ENCODE results near the gene SLC10A7. TPM values are rescaled to one million over a fixed set of nuclear protein-coding genes. Genes with fewer than 3 reads are reported as not detected.

The SLC10A7 gene
- total and polyA plus RNA-seq, 3 donors from 2014 or later, result 6.4 to 12.4 (median 11.6) TPM

DNA sequence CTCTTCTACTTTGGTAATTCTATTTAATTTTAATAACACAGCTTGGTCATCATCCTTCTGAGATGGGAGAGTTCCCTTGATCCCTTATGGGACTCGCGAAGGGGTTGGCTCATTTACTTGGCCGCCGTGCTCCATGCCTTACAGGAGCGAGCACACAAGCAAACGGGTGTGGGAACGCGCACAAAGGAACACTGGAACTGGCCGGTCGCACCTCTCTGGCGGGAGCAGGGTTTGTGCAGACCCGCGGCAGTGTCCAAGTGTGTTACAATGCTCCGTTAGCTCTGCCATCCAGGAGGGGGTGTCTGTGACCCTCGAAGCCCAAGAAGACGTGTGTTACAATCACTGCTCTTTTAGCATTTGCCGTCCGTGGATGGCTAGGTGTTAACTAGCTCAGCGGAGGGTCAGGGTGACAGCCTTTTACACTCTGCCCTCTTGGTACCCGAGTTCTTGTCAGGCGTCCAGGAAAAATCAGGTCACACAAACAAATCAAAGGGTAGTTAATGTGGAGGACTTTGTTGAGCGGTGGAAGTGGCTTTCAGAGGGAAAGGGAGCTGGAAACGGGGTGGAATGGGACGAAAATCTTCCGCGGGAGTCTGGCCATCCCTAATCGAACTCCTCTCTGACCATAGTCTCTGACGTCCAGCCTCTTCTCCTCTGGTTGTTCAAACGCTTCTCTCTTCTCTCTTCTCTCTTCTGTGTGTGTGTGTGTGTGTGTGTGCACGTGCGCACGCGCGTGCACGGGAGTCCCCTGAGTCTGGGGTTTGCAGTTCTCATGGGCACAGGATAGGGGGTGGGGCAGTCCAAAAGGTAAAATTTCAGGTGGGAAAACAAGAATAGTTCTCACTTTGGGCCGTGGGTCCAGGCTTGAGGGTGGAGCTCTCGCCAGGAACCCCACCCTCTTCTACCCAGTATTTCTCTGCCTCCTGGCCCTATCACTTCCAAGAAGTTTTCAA, 76.3 kb downstream of the SLC10A7 start:
- H3K36me3 ChIP-seq (ENCODE audit: low read depth, missing control alignments), result no peaks in the 10 kb centered on the region
- TF ChIP-seq, protein P1, sequence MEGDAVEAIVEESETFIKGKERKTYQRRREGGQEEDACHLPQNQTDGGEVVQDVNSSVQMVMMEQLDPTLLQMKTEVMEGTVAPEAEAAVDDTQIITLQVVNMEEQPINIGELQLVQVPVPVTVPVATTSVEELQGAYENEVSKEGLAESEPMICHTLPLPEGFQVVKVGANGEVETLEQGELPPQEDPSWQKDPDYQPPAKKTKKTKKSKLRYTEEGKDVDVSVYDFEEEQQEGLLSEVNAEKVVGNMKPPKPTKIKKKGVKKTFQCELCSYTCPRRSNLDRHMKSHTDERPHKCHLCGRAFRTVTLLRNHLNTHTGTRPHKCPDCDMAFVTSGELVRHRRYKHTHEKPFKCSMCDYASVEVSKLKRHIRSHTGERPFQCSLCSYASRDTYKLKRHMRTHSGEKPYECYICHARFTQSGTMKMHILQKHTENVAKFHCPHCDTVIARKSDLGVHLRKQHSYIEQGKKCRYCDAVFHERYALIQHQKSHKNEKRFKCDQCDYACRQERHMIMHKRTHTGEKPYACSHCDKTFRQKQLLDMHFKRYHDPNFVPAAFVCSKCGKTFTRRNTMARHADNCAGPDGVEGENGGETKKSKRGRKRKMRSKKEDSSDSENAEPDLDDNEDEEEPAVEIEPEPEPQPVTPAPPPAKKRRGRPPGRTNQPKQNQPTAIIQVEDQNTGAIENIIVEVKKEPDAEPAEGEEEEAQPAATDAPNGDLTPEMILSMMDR (IDR thresholded peaks at IDR 0.05), result no peak
- TF ChIP-seq POLR2A (IDR thresholded peaks at IDR 0.05), result no peak
- no peaks in the 10 kb centered on the region for H3K4me1 ChIP-seq
- no peaks in the 10 kb centered on the region for H3K9me3 ChIP-seq
- no peak for DNase-seq
- WGBS, 2 donors, result 64 to 81% methylated on average over 37 of the region's 37 CpGs
- peak overlapping the region in 1 of 2 donors; percentile 13 for H3K4me3 ChIP-seq
- H3K27me3 ChIP-seq, result no peaks in the 10 kb centered on the region
- H3K27ac ChIP-seq, result no peak overlapping the region
- intact Hi-C loops (cut with DNase I; ENCODE audit: low total_unique reads), result no loop called here

- Histone ChIP-seq H3K4me3 (no peak overlapping the region), H3K27me3 (no peaks in the 10 kb centered on the region), H3K36me3 (ENCODE audit: low read depth, missing control alignments) (no peaks in the 10 kb centered on the region), H3K4me1 (no peaks in the 10 kb centered on the region), H3K9me3 (no peaks in the 10 kb centered on the region), H3K27ac (no peak overlapping the region)
- no peak for TF ChIP-seq POLR2A (IDR thresholded peaks at IDR 0.05)
- TF ChIP-seq, protein P1 (IDR thresholded peaks at IDR 0.05), result no peak
- WGBS, 2 donors, result 89 to 95% methylated on average over 2 of the region's 2 CpGs
- intact Hi-C loops (cut with DNase I; ENCODE audit: low total_unique reads), result no loop called here
- no peak for DNase-seq
These were observed 78.2 kb downstream of the SLC10A7 start for GRCh38 chr4:146443525-146443924.

GRCh38 chr4:146442801-146443200, 78.9 kb downstream of the SLC10A7 start:
- H3K27me3 ChIP-seq, result no peaks in the 10 kb centered on the region
- no peak overlapping the region for H3K27ac ChIP-seq
- H3K36me3 ChIP-seq (ENCODE audit: low read depth, missing control alignments), result no peaks in the 10 kb centered on the region
- TF ChIP-seq, protein P1 (IDR thresholded peaks at IDR 0.05), result no peak
- no peak for TF ChIP-seq POLR2A (IDR thresholded peaks at IDR 0.05)
- 95 to 97% methylated on average over 1 of the region's 1 CpG for WGBS, 2 donors
- no peak for DNase-seq
- H3K9me3 ChIP-seq, result no peaks in the 10 kb centered on the region
- intact Hi-C loops (cut with DNase I; ENCODE audit: low total_unique reads), result no loop called here
- no peak overlapping the region for H3K4me3 ChIP-seq
- no peaks in the 10 kb centered on the region for H3K4me1 ChIP-seq

GRCh38 chr4:146439999-146440398, 81.7 kb downstream of the SLC10A7 start:
- Histone ChIP-seq H3K4me1 (no peaks in the 10 kb centered on the region), H3K4me3 (no peak overlapping the region), H3K9me3 (no peaks in the 10 kb centered on the region), H3K36me3 (ENCODE audit: low read depth, missing control alignments) (no peaks in the 10 kb centered on the region), H3K27ac (no peak overlapping the region), H3K27me3 (no peaks in the 10 kb centered on the region)
- intact Hi-C loops (cut with DNase I; ENCODE audit: low total_unique reads), result no loop called here
- 85 to 94% methylated on average over 4 of the region's 4 CpGs for WGBS, 2 donors
- TF ChIP-seq, protein P1 (IDR thresholded peaks at IDR 0.05), result no peak
- TF ChIP-seq POLR2A (IDR thresholded peaks at IDR 0.05), result no peak
- no peak for DNase-seq
